T-cell (primary cell): ENCODE measurements around the gene AGBL3. TPM values are rescaled to one million over a fixed set of nuclear protein-coding genes. Genes with fewer than 3 reads are reported as not detected.

ENCODE experiments used
- ATAC-seq, 4 experiments: fragments of 200-7000 bp in 3 of 4; fragments of 150-1000 bp in 1 of 4; cut with Tn5 transposase; replicated peaks in 1 of 4; 1 replicate in 3 of 4; 2 replicates in 1 of 4; pipeline ENCODE4 v1.10.0; 2021; ENCODE audit warnings: moderate library complexity in 3 of 4, mild to moderate bottlenecking in 2 of 4, moderate number of reproducible peaks in 1 of 4
- CTCF ChIA-PET, 2 donors: fragments of 300-600 bp; sonication (Branson Sonifier 250); formaldehyde crosslinking; loops; one replicate each; lab custom pipeline; 2022; ENCODE audit warnings: antibody characterized with exemption in 2 of 2; lab: Charles Lee
- POLR2A ChIA-PET, 2 donors: fragments of 300-600 bp; sonication (Branson Sonifier 250); formaldehyde crosslinking; loops; one replicate each; lab custom pipeline; 2022; ENCODE audit warnings: antibody characterized with exemption in 2 of 2; lab: Charles Lee
- DNase-seq, 35 experiments: peaks; one replicate each; pipeline versions ENCODE4 v3.0.0 to v3.0.0-alpha.2; 2013 to 2023
- H3K27ac ChIP-seq: one replicate; pipeline ENCODE4 v1.5.1; 2013; ENCODE audit warnings: low read length
- H3K27me3 ChIP-seq, 2 experiments: replicated peaks in 1 of 2; 1 replicate in 1 of 2; 2 replicates in 1 of 2; pipeline versions ENCODE4 v1.6.1 to v1.7.0; 2013; ENCODE audit warnings: low read length in 1 of 2, mixed read lengths in 1 of 2; ENCODE audit not compliant: control insufficient read depth in 2 of 2, insufficient read depth in 2 of 2; ENCODE audit errors: extremely low read depth in 1 of 2
- H3K36me3 ChIP-seq, 2 donors: 1 replicate in 1 of 2; 2 replicates in 1 of 2; pipeline versions ENCODE4 v1.6.1 to v1.7.0; 2013; ENCODE audit warnings: low read length in 1 of 2; ENCODE audit not compliant: control insufficient read depth in 2 of 2, insufficient read depth in 1 of 2; ENCODE audit errors: extremely low read depth in 1 of 2
- H3K4me1 ChIP-seq, 2 experiments: 1 replicate in 1 of 2; 2 replicates in 1 of 2; pipeline versions ENCODE4 v1.6.1 to v1.7.0; 2013; ENCODE audit warnings: low read length in 2 of 2, mixed read lengths in 1 of 2; ENCODE audit not compliant: insufficient read depth in 2 of 2, control insufficient read depth in 1 of 2; ENCODE audit errors: extremely low read depth in 1 of 2
- H3K4me3 ChIP-seq, 2 donors: 1 replicate in 1 of 2; 2 replicates in 1 of 2; pipeline versions ENCODE4 v1.5.1 to v1.7.0; 2013; ENCODE audit warnings: mild to moderate bottlenecking in 2 of 2, low read length in 1 of 2, moderate library complexity in 1 of 2; ENCODE audit not compliant: control insufficient read depth in 1 of 2; ENCODE audit errors: extremely low read depth in 1 of 2
- H3K9me3 ChIP-seq: 2 replicates; pipeline ENCODE4 v1.7.0; 2013
- H3K27ac Mint-ChIP-seq, 2 donors: one replicate each; pipeline ENCODE4 v1.8.0; 2020 to 2021; ENCODE audit warnings: mild to moderate bottlenecking in 2 of 2, mixed read lengths in 2 of 2
- H3K27me3 Mint-ChIP-seq, 2 donors: one replicate each; pipeline ENCODE4 v1.8.0; 2021 to 2022; ENCODE audit warnings: mixed read lengths in 2 of 2
- H3K36me3 Mint-ChIP-seq: one replicate; pipeline ENCODE4 v1.8.0; 2021; ENCODE audit warnings: mixed read lengths
- H3K4me1 Mint-ChIP-seq, 3 donors: one replicate each; pipeline ENCODE4 v1.8.0; 2020 to 2022; ENCODE audit warnings: mixed read lengths in 3 of 3, mild to moderate bottlenecking in 1 of 3
- H3K4me3 Mint-ChIP-seq, 3 donors: one replicate each; pipeline ENCODE4 v1.8.0; 2020 to 2022; ENCODE audit warnings: mild to moderate bottlenecking in 3 of 3, mixed read lengths in 3 of 3, moderate library complexity in 3 of 3
- H3K9me3 Mint-ChIP-seq, 3 donors: one replicate each; pipeline ENCODE4 v1.8.0; 2020 to 2022; ENCODE audit warnings: mixed read lengths in 3 of 3
- WGBS: methylation state at CpG from one replicate; pipeline ENCODE4 v1.1.5; 2013; ENCODE audit warnings: missing lambda C conversion rate; ENCODE audit not compliant: insufficient coverage; 5-methylcytosine and 5-hydroxymethylcytosine counted together
- total RNA-seq, 35 experiments: library from RNA in 6 of 35; stranded (reverse) in 6 of 35; fragments of 120-200 nt in 1 of 35; gene quantifications; one replicate each; pipeline versions ENCODE4 v1.2.1 to v1.2.4 and lab custom pipeline; 2013 to 2026

AGBL3 gene
- total RNA-seq, 5 donors from 2014 or later (not counting 1 experiment from before 2014, with no cell fraction given): 2.5 to 6.7 (median 3.5) TPM

DNA sequence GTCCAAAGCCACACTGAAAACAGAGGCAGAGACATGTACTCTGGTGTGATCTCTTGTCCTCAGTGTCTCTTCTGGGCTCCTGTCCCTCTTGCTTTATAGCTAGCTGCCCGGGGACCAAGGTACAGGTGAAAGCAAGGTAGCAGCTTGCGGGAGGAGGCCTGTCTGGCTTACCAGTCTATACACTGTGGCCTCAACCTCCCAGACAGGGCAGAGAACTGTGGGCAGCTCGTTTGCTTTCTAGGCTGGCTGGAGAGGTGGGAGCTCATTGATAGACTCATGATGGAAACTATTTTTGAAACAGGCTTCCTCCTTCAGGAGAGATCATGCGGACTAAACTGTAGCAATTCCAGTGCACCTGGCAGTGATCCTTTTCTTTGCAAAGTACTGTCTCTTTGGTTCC is 179.6 kb downstream of the AGBL3 start:
- H3K36me3 ChIP-seq: peaks cover 22 to 49% of the 10 kb centered on the region in 2 donors
- Mint-ChIP-seq H3K36me3 (peaks cover 62% of the 10 kb centered on the region), H3K4me3 (no peak overlapping the region)

DNA sequence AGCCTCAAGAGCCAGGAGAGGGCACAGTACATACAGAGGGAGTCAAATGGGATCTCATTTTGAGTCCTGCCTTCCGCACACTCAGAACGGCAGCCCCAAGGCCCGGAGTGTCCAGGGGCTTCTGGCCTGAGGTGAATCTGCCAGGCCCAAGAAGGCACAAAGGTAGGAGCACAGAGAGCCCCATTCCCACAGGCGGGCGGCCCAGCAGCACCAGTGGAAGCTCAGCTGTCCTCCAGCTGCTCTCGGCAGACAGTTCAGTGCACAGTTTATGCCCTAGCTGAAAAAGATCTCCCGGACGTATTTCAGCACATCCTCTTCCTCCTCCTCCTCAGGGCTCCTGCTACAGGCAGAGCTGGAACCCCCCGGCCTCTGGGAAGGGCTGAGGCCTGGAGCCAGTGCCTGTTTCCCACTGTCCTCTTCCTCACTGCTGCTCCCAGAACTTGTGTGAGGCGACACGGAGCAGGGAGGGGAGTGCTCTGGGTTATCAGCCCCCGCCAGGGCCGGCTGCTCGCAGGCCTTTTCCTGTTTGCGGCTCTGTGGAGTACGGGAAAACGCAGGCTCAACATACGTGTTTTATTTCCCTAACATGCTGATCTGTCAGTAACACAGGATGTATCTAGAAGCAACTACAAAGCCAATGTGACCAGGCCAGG is 180.2 kb downstream of the AGBL3 start:
- 84% methylated on average over 17 of the region's 18 CpGs for WGBS
- no peaks in the 10 kb centered on the region for H3K27me3 ChIP-seq
- Mint-ChIP-seq H3K27me3 (no peaks in the 10 kb centered on the region), H3K4me3 (peak overlapping the region in 2 of 3 donors; percentile 17 to 85), H3K27ac (peak overlapping the region; percentile 75 to 86), H3K36me3 (peaks cover 56% of the 10 kb centered on the region), H3K4me1 (peaks cover 67 to 71% (median 68%) of the 10 kb centered on the region in 3 donors), H3K9me3 (peaks cover 3 to 8% (median 6%) of the 10 kb centered on the region in 3 donors)
- peaks cover 10 to 52% of the 10 kb centered on the region in 2 experiments for H3K4me1 ChIP-seq
- H3K9me3 ChIP-seq: no peaks in the 10 kb centered on the region
- H3K36me3 ChIP-seq: peaks cover 22 to 48% of the 10 kb centered on the region in 2 donors
- ChIA-PET POLR2A (interaction anchor here in 1 of 2 donors (2.3 kb wide), 1 partner anchor 19 kb away, joined by 7 read pairs; the partner anchor contains the start of gene TMEM140), CTCF (interaction anchor here in 1 of 2 donors (1.6 kb wide), 1 partner anchor 19 kb away, joined by 10 read pairs; the partner anchor contains the start of gene TMEM140)
- no peak overlapping the region for H3K4me3 ChIP-seq
- H3K27ac ChIP-seq: no peak overlapping the region
- no peak for DNase-seq
- no peak for ATAC-seq

More for the DNA sequence above, 179.6 kb downstream of the AGBL3 start:
- Histone ChIP-seq H3K4me1 (peaks cover 10 to 48% of the 10 kb centered on the region in 2 experiments), H3K9me3 (no peaks in the 10 kb centered on the region), H3K27ac (no peak overlapping the region), H3K4me3 (no peak overlapping the region), H3K27me3 (no peaks in the 10 kb centered on the region)
- Mint-ChIP-seq H3K9me3 (peaks cover 4 to 8% (median 6%) of the 10 kb centered on the region in 3 donors), H3K27me3 (no peaks in the 10 kb centered on the region), H3K4me1 (peaks cover 70 to 73% (median 70%) of the 10 kb centered on the region in 3 donors), H3K27ac (peak overlapping the region; percentile 67 to 86)
- CTCF ChIA-PET: interaction anchor here in 1 of 2 donors (0.9 to 1.6 kb wide), 2 partner anchors 18 to 82 kb away, joined by 3 to 10 read pairs; partner anchors contain the start of gene TMEM140
- ATAC-seq (no peak), DNase-seq (no peak)
- WGBS: 100% methylated on average over 3 of the region's 4 CpGs
- POLR2A ChIA-PET: interaction anchor here in 1 of 2 donors (0.6 to 2.3 kb wide), 2 partner anchors 18 to 36 kb away, joined by 4 to 7 read pairs; partner anchors contain the start of gene TMEM140

DNA sequence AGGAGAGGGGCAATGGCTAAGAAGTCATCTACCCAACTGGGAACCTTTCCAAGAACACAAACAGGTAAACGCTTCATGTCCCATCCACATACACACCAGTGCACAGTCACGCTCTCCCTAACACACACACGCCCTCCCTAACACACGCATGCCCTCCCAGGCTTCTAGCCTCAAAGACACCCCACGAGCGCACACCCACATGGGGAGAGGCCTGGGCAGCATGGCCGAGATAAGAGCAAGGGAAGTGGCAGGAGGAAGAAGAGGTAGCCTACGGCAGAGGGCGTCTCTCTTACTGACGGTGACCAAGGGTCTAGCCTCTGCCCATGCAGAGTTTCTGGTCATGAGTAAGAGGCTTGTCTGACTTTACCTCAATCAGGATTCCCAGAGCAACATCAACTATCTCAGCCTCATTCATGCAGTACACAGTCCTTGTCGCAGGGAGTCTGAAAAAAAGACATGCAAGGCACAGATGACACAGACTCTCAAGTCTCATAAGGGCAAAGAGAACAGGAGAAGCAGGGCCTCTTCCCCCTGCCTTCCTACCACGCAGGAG is 181.1 kb downstream of the AGBL3 start:
- no peak for DNase-seq
- POLR2A ChIA-PET: interaction anchor here in 1 of 2 donors (0.6 to 1.0 kb wide), 3 partner anchors 14 to 523 kb away, joined by 3 read pairs; no protein-coding TSS in a partner anchor

DNA sequence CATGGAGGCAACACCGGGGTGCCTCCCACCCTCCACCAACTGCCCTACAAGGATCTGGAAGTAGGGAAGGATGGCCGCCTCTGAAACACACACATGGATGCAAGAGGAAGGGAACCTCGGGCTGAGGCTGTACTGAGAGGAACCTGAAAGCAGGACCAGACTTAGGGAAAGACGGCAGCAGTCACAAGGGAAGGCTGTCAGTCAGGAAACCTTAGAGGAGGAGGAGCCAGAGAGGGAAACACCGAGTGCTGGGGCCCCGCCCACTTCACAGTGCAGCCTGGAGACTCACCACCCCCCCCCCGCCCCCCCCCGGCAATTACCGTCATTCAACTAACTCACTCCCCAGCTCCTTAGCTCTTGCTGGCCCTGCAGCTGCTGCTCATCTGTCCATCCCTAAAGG is 181.7 kb downstream of the AGBL3 start:
- no peak overlapping the region for H3K4me3 ChIP-seq
- H3K4me1 Mint-ChIP-seq: peaks cover 65 to 69% (median 65%) of the 10 kb centered on the region in 3 donors
- WGBS: 93% methylated on average over 2 of the region's 9 CpGs

More for the DNA sequence above, 181.1 kb downstream of the AGBL3 start:
- Mint-ChIP-seq H3K27ac (peak overlapping the region; percentile 82 to 86), H3K4me1 (peaks cover 65 to 70% (median 69%) of the 10 kb centered on the region in 3 donors), H3K9me3 (peaks cover 0 to 2% (median 1%) of the 10 kb centered on the region in 3 donors), H3K27me3 (no peaks in the 10 kb centered on the region), H3K36me3 (peaks cover 46% of the 10 kb centered on the region), H3K4me3 (peak overlapping the region in 1 of 3 donors; percentile 85)
- no peak overlapping the region for H3K4me3 ChIP-seq
- 83% methylated on average over 6 of the region's 12 CpGs for WGBS
- H3K4me1 ChIP-seq: peaks cover 10 to 54% of the 10 kb centered on the region in 2 experiments
- peaks cover 22 to 39% of the 10 kb centered on the region in 2 donors for H3K36me3 ChIP-seq
- CTCF ChIA-PET: interaction anchor here (0.6 to 4.3 kb wide), 2 partner anchors 153 to 181 kb away, joined by 3 to 19 read pairs; partner anchors contain the start of gene AGBL3 (in 1 of the 2)
- no peak for ATAC-seq
- H3K27me3 ChIP-seq: no peaks in the 10 kb centered on the region
- peak overlapping the region; percentile 47 for H3K27ac ChIP-seq
- H3K9me3 ChIP-seq: no peaks in the 10 kb centered on the region

DNA sequence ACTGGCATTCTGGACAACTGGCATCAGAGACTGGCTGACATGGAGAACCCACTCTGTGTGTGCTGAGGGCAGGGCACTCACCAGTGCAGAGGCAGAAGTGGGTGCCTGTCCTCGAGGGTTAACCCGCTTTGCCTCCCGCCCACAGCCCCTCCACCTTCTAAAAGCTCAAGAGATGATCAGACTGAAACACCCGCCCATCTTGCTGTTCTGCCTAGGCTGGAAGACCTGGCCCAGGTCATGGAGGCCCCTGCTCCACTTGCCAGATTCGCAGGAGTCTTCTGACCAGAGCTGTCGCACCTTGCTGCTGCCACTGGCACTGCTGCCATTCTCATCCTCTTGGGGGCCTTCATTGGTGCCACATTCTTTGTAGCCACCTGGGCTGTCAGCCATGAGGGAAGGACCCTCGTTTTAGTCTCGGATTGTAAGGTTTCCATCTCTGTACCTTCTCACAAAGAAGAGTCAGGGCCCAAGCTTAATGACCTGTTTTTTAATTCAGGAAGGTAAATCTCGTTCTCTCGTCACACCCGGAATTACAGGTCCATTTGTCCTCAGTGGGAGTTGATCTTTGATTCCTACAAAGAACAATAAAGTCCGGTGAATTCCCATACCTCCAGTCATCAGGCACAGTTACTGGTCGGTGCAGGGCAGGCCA is 182.3 kb downstream of the AGBL3 start:
- H3K27me3 ChIP-seq: no peaks in the 10 kb centered on the region
- WGBS: 95% methylated on average over 10 of the region's 13 CpGs
- Mint-ChIP-seq H3K27me3 (no peaks in the 10 kb centered on the region), H3K4me3 (peak overlapping the region; percentile 85 to 89 (median 85)), H3K4me1 (peaks cover 65 to 69% (median 65%) of the 10 kb centered on the region in 3 donors), H3K27ac (peak overlapping the region; percentile 96 to 97), H3K36me3 (peaks cover 40% of the 10 kb centered on the region), H3K9me3 (no peaks in the 10 kb centered on the region)
- peak overlapping the region; percentile 98 for H3K27ac ChIP-seq
- H3K4me3 ChIP-seq: no peak overlapping the region
- no peak for ATAC-seq
- ChIA-PET CTCF (interaction anchor here (0.7 to 4.3 kb wide), 7 partner anchors 12 to 183 kb away, joined by 3 to 21 read pairs (median 5); partner anchors contain the start of genes AGBL3 (in 2 of the 2) and TMEM140 (in 1 of the 2)), POLR2A (interaction anchor here in 1 of 2 donors (0.8 to 3.0 kb wide), 2 partner anchors 21 to 523 kb away, joined by 3 to 26 read pairs; partner anchors contain the start of gene TMEM140)
- no peaks in the 10 kb centered on the region for H3K9me3 ChIP-seq
- H3K4me1 ChIP-seq: peaks cover 10 to 54% of the 10 kb centered on the region in 2 experiments
- H3K36me3 ChIP-seq: peaks cover 21 to 38% of the 10 kb centered on the region in 2 donors
- DNase-seq: no peak

More for the DNA sequence above, 181.7 kb downstream of the AGBL3 start:
- Histone ChIP-seq H3K9me3 (no peaks in the 10 kb centered on the region), H3K4me1 (peaks cover 10 to 54% of the 10 kb centered on the region in 2 experiments), H3K27ac (peak overlapping the region; percentile 98), H3K27me3 (no peaks in the 10 kb centered on the region), H3K36me3 (peaks cover 22 to 39% of the 10 kb centered on the region in 2 donors)
- ChIA-PET CTCF (interaction anchor here (0.6 to 4.3 kb wide), 3 partner anchors 11 to 182 kb away, joined by 3 to 19 read pairs (median 5); partner anchors contain the start of gene AGBL3 (in 1 of the 2)), POLR2A (interaction anchor here in 1 of 2 donors (0.7 to 1.0 kb wide), 2 partner anchors 14 to 524 kb away, joined by 3 read pairs; no protein-coding TSS in a partner anchor)
- Mint-ChIP-seq H3K9me3 (no peaks in the 10 kb centered on the region), H3K36me3 (peaks cover 41% of the 10 kb centered on the region), H3K4me3 (peak overlapping the region; percentile 85 to 89 (median 85)), H3K27me3 (no peaks in the 10 kb centered on the region), H3K27ac (peak overlapping the region; percentile 96 to 97)
- peak in 15 of 35 experiments; percentile 18 to 57 (median 24) for DNase-seq
- no peak for ATAC-seq
